A549 (cell line): ENCODE data around the gene BZW1.

Experiments
- CBX8 ChIP-seq: fragments of 200-600 bp; sonication (generic); IDR thresholded peaks from 2 replicates; pipeline ENCODE4 v1.6.1; 2016
- CTCF ChIP-seq: fragments of >200 bp; sonication (Bioruptor Twin); formaldehyde crosslinking; IDR thresholded peaks from 3 replicates; pipeline ENCODE4 v1.5.1; 2016
- EP300 ChIP-seq, 2 experiments: fragments of >200 bp; sonication (Bioruptor Twin); formaldehyde crosslinking; IDR thresholded peaks; 2 replicates in 1 of 2; 3 replicates in 1 of 2; pipeline ENCODE4 v1.6.1; 2016 to 2017
- ESRRA ChIP-seq: fragments of 150-350 bp; IDR thresholded peaks from 2 replicates; pipeline ENCODE4 v1.6.1; 2014; ENCODE audit warnings: mild to moderate bottlenecking, low read length, borderline replicate concordance
- JUNB ChIP-seq: fragments of >200 bp; sonication (Bioruptor Twin); formaldehyde crosslinking; IDR thresholded peaks from 2 replicates; pipeline ENCODE4 v1.6.1; 2016
- MAX ChIP-seq: IDR thresholded peaks from 2 replicates; pipeline ENCODE4 v1.6.1; 2012
- POLR2A ChIP-seq: IDR thresholded peaks from 2 replicates; pipeline ENCODE4 v1.6.1; 2012; ENCODE audit warnings: mild to moderate bottlenecking, low read length
- POLR2AphosphoS2 ChIP-seq: conservative IDR thresholded peaks from 2 replicates; pipeline ENCODE4 v1.6.1; 2012; ENCODE audit warnings: low read length, improper control_type of control experiment, inconsistent platforms
- RAD21 ChIP-seq, 2 experiments: fragments of >200 bp in 1 of 2; sonication (Bioruptor Twin) in 1 of 2; formaldehyde crosslinking in 1 of 2; IDR thresholded peaks in 1 of 2; conservative IDR thresholded peaks in 1 of 2; 2 replicates in 1 of 2; 3 replicates in 1 of 2; pipeline ENCODE4 v1.6.1; 2012 to 2018; ENCODE audit warnings: inconsistent platforms in 1 of 2
- REST ChIP-seq: fragments of 200-600 bp; sonication (generic); IDR thresholded peaks from 2 replicates; pipeline ENCODE4 v1.6.1; 2016; ENCODE audit warnings: antibody characterized with exemption, mild to moderate bottlenecking, moderate library complexity
- TP53 ChIP-seq: fragments of 250-450 bp; sonication (Bioruptor Pico); IDR thresholded peaks from 2 replicates; pipeline ENCODE4 v1.5.0; 2021; ENCODE audit warnings: mild to moderate bottlenecking, moderate library complexity

GRCh38 chr2:200834701-200835100 lies 23.0 kb downstream of the BZW1 start:
- no peak for TF ChIP-seq CBX8
- no peak for TF ChIP-seq POLR2AphosphoS2
- TF ChIP-seq MAX, result no peak
- no peak for TF ChIP-seq POLR2A
- no peak for TF ChIP-seq JUNB
- no peak for TF ChIP-seq EP300 (IDR thresholded peaks at IDR 0.05)
- no peak for TF ChIP-seq ESRRA
- no peak for TF ChIP-seq RAD21 (conservative IDR thresholded peaks at IDR 0.05 in 1 of 2, IDR thresholded peaks at IDR 0.05 in 1 of 2)
- no peak for TF ChIP-seq CTCF
- TF ChIP-seq TP53 (CRISPR knock-in tag), result no peak
- no peak for TF ChIP-seq REST
